Stomach smooth muscle (tissue), 2 donors: ENCODE measurements around the gene CLEC3A.
"Not testable (repeated sequence)": the region's sequence is repeated elsewhere in the genome, so short reads cannot be mapped to it uniquely, and the experiment has no call there.

Source experiments
- H3K27ac ChIP-seq: one replicate; pipeline ENCODE4 v1.7.0; 2013; ENCODE audit warnings: mild to moderate bottlenecking, low read length, inconsistent platforms
- H3K27me3 ChIP-seq, 2 donors: one replicate each; pipeline ENCODE4 v1.7.0; 2013; ENCODE audit warnings: low read length in 2 of 2; ENCODE audit not compliant: insufficient read depth in 2 of 2, control insufficient read depth in 1 of 2
- H3K36me3 ChIP-seq, 2 donors: one replicate each; pipeline ENCODE4 v1.7.0; 2013; ENCODE audit warnings: low read length in 2 of 2; ENCODE audit not compliant: control insufficient read depth in 2 of 2, insufficient read depth in 2 of 2
- H3K4me1 ChIP-seq: one replicate; pipeline ENCODE4 v1.7.0; 2013; ENCODE audit warnings: low read length; ENCODE audit not compliant: control insufficient read depth, insufficient read depth
- H3K4me3 ChIP-seq, 2 donors: one replicate each; pipeline ENCODE4 v1.7.0; 2013; ENCODE audit warnings: low read length in 2 of 2
- H3K9ac ChIP-seq, 2 donors: one replicate each; pipeline ENCODE4 v1.7.0; 2013; ENCODE audit warnings: low read length in 2 of 2, mild to moderate bottlenecking in 1 of 2
- H3K9me3 ChIP-seq, 2 donors: one replicate each; pipeline ENCODE4 v1.7.0; 2013; ENCODE audit warnings: low read length in 2 of 2; ENCODE audit not compliant: control insufficient read depth in 2 of 2
- donor health status: healthy.
- donor health status: Pancreatic carcinoma.

The CLEC3A gene

DNA sequence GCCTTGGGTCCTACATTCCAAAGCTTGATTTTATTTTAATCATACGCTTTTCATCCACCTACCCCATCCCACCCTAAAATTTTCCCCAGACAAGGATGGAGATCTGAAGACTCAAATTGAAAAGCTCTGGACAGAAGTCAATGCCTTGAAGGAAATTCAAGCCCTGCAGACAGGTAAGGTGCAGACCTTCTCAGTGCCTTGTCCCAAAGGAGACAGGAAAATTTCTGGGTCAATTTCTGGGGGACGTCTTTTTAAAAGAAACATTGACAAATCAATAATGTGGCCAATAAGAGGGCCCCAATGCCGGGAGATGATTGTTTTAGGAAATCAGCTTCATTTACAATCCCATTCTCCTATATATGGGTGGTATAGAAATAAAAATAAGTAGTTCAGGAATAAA, 5.7 kb downstream of the CLEC3A start:
- no peaks in the 10 kb centered on the region for H3K9me3 ChIP-seq
- no peak overlapping the region for H3K9ac ChIP-seq
- no peaks in the 10 kb centered on the region for H3K36me3 ChIP-seq
- H3K4me3 ChIP-seq, result no peak overlapping the region
- H3K27me3 ChIP-seq, result no peaks in the 10 kb centered on the region
- no peaks in the 10 kb centered on the region for H3K4me1 ChIP-seq
- H3K27ac ChIP-seq, result no peak overlapping the region

DNA sequence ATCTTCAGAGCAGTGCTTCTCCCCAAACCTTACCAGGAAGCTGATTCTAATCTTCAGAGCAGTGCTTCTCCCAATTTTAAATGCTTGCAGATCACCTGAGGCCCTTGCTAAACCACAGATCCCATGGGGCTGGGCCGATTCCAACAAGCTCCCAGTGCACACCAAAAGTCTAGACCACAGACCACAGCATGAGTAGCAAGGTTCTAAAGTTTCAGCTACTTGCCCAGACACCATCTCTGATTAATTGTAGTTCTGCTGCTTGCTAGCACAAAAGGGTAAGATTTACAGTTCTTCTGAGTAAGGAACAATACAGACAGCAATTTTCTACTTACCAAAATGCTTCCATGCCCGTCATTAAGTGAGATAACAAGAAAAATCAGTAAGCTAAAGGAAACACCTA, 12.2 kb downstream of the CLEC3A start:
- H3K27me3 ChIP-seq, result no peaks in the 10 kb centered on the region
- H3K9me3 ChIP-seq, result no peaks in the 10 kb centered on the region
- no peaks in the 10 kb centered on the region for H3K4me1 ChIP-seq
- no peak overlapping the region for H3K9ac ChIP-seq
- no peak overlapping the region for H3K4me3 ChIP-seq
- no peak overlapping the region for H3K27ac ChIP-seq
- H3K36me3 ChIP-seq, result no peaks in the 10 kb centered on the region

DNA sequence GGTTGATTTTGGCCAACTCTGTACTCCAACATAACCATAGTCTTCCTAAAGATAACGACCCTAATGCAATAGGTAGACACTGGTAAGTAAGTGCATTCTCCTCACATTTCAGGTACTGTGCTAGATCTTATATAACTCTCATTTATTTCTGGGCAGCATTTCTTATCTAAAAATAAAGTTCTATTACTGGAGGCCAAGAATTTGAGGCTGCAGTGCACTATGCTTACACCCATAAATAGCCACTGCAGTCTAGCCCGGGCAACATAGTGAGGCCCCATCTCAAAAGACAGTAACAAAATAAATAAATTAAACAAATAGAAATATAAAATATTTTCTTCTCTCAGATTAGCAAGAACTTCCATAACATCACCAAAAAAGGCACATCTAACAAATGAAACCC, 12.7 kb downstream of the CLEC3A start:
- Histone ChIP-seq H3K27ac (no peak overlapping the region), H3K27me3 (no peaks in the 10 kb centered on the region), H3K4me3 (no peak overlapping the region), H3K4me1 (no peaks in the 10 kb centered on the region), H3K9me3 (no peaks in the 10 kb centered on the region), H3K9ac (no peak overlapping the region), H3K36me3 (no peaks in the 10 kb centered on the region)

DNA sequence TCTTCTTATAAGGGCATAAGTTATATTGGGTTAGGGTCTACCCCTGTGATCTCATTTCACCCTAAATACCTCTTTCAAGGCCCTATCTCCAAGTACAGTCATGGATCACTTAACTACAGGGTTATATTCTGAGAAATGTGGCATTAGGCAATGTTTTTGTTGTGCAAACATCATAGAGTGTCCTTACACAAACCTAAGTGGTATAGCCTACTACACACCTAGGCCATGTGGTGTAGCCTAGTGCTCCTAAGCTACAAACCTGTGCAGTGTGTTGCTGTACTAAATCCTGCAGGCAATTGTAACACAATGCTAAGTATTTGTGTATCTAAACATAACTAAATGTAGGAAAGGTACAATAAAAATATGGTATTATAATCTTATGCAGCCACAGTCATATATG, 18.0 kb downstream of the CLEC3A start:
- H3K4me1 ChIP-seq, result no peaks in the 10 kb centered on the region
- no peak overlapping the region for H3K9ac ChIP-seq
- no peaks in the 10 kb centered on the region for H3K9me3 ChIP-seq
- peaks cover 0 to 3% of the 10 kb centered on the region in 2 donors for H3K27me3 ChIP-seq
- H3K36me3 ChIP-seq, result no peaks in the 10 kb centered on the region
- no peak overlapping the region for H3K27ac ChIP-seq
- no peak overlapping the region for H3K4me3 ChIP-seq

DNA sequence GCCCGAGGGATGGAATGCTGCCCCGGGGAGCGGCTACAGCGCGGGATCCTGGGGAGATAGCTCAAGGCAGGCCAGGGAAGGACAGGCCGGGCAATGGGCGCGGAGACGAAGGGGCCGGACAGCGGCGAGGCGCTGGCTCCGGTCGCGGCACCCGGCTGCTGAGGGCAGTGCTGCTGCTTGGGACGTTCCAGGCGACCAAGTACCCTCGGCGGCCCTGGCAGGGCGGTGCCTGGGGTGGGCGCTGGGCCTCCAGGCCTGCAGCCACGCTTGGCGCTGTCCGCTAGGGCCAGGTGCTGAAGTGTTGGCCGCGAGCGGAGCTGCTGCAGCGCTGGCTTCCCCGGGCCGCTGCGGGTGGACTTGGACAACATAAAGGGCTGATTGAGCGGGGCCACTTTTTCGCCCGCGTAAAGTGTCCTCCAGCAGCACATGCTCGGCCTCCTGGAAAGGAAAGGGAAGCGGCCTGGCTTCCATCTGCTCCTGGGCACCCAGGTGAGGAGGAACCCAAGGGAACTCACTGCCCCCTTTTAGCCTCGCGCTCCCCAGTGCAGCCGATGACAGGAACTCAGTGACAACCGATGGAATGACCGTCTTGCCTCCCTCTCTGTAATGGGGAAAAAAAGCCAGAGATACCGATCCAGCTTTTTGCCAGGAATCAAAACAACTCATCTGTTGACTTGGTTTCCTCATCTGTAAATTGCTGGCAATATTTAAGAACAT, 23.7 kb downstream of the CLEC3A start:
- H3K36me3 ChIP-seq, result no peaks in the 10 kb centered on the region
- H3K4me1 ChIP-seq, result peaks cover 3% of the 10 kb centered on the region
- no peaks in the 10 kb centered on the region for H3K9me3 ChIP-seq
- no peak overlapping the region for H3K27ac ChIP-seq
- H3K9ac ChIP-seq, result no peak overlapping the region
- peaks cover 0 to 5% of the 10 kb centered on the region in 2 donors for H3K27me3 ChIP-seq
- H3K4me3 ChIP-seq, result peak overlapping the region in 1 of 2 donors; percentile 8

DNA sequence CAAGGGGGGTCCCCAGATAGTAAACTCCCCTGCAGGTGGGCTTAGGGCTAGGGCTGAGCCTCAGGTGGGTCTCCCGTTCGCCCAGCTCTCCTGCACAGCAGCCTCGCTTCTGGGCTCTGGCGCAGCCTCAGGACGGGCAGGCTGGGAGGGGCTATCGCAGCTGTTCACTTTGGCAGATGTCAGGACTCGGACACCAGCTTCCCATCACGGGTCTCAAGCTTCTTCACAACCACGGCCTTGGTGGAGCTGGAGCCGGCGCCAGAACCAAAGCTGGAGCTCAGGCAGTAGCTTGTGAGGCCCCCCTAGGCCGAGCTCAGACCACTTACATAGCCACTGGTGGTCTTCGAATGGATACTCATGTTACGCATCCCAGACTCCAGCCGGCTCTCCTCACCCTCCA, 26.0 kb downstream of the CLEC3A start:
- Histone ChIP-seq H3K9ac (no peak overlapping the region), H3K27me3 (peaks cover 0 to 4% of the 10 kb centered on the region in 2 donors), H3K4me3 (no peak overlapping the region), H3K4me1 (peaks cover 3% of the 10 kb centered on the region), H3K27ac (no peak overlapping the region), H3K36me3 (no peaks in the 10 kb centered on the region), H3K9me3 (no peaks in the 10 kb centered on the region)

DNA sequence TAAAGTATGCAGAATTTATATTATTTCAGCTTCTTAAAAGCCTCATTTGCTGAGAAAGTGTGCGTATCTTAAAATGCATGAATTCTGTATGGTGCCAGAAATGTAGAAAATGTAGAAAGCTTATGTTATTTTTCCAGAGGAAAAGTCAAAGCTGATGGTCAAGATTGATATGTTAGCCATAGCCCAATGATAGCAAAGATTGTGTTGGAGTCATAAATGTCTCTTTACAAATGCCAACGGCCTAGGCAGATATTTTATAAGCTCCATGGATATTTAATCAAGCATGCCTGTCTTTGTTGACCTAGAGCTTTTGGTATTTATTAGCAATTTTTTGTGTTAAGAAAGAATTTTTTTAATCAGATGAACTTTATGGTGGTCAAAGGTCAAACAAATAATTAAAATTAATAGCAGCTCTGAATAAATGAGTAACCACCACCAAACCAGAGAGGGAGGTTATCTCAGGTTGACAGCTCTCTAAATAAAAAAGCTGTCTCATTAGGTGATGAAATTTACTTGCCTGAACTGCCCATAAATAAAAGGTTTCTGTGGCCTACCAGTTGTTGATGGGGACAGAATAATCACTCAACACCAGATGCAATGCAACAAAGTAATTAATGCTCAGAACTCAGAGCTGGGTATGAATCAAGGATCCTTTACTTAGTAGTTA, 28.5 kb downstream of the CLEC3A start:
- Histone ChIP-seq H3K9ac (no peak overlapping the region), H3K4me3 (no peak overlapping the region), H3K36me3 (no peaks in the 10 kb centered on the region), H3K27ac (no peak overlapping the region), H3K4me1 (peaks cover 1% of the 10 kb centered on the region), H3K9me3 (peaks cover 0 to 2% of the 10 kb centered on the region in 2 donors), H3K27me3 (peaks cover 0 to 2% of the 10 kb centered on the region in 2 donors)

DNA sequence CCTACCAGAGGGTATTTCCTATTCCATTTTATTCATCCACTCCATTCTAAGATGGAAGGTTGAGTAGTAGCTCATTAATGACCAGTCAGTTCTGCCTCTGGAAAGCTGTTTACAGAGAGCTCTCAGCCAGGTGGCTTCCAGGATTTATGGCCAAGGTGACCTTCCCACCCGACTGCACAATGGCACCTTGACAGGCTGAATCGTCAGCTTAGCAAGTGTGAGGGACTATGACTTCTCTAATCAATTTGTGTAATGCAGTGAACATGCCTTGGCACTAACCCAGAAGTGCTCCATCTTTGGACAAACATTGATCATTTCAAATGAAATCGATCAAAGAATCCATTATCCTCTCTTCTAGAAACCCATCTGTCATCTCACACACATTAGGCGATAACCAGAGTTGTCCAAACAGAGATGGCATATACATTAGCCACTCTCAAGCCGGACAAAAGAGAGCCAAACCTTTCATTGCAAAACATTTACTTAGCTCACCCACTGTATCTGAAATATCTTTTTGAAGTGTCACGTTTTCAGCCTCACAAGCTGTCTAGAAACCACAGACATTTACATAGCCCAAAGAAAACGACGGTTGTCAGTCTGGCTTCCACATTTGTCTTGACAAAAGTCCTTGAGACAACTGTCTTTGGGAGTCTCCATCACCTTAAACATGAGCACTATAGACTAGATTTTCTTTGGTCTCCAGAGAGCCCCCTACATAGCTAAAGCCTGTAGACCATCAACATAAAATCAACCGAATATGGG, 35.6 kb downstream of the CLEC3A start:
- no peak overlapping the region for H3K9ac ChIP-seq
- H3K4me1 ChIP-seq, result no peaks in the 10 kb centered on the region
- H3K27me3 ChIP-seq, result peaks cover 0 to 2% of the 10 kb centered on the region in 2 donors
- H3K4me3 ChIP-seq, result no peak overlapping the region
- no peaks in the 10 kb centered on the region for H3K36me3 ChIP-seq
- no peak overlapping the region for H3K27ac ChIP-seq
- H3K9me3 ChIP-seq, result peaks cover 0 to 2% of the 10 kb centered on the region in 2 donors

DNA sequence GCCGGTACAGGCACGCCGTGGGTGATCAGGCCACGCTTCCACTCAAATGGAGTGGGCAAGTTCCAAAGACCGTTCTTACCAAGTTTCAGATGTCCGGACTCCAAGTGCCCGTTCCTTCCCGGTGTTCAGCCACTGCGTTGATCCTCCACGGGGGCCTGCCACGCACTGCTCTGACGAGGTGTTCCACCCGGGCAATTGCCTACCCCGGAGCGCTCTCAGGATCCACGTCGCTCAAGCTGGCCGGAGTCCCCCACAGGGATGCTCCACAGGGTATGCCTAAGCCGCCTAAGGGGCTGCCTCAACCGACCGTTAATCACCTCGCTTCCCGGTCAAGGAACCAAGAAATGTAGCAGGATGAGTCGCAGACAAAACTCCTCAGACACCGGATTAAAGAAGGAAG, 37.5 kb downstream of the CLEC3A start:
- not testable (repeated sequence) for H3K4me3 ChIP-seq, H3K27ac ChIP-seq, H3K9ac ChIP-seq, H3K9me3 ChIP-seq, H3K4me1 ChIP-seq, H3K27me3 ChIP-seq, H3K36me3 ChIP-seq

DNA sequence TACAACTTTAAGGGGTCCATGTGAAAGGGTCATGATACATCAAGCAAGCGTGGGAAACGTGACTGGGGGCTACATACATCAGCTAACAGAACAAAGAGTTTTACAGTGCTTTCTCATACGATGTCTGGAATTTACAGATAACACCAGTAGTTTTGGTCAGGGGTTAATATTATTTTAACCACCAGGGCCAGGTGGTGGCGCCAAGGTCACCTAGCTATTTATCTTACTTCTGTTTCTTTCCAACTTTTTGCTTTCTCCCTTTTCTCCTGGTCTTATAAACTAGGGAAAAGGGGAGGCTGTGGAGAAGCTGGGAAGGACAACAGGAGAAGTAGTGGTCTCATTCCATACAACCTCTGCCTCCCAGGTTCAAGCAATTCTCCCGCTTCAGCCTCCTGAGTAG, 37.9 kb downstream of the CLEC3A start:
- no peaks in the 10 kb centered on the region for H3K9me3 ChIP-seq

More for the DNA sequence above, 37.9 kb downstream of the CLEC3A start:
- H3K9ac ChIP-seq, result no peak overlapping the region
- no peaks in the 10 kb centered on the region for H3K36me3 ChIP-seq
- no peak overlapping the region for H3K27ac ChIP-seq
- peaks cover 0 to 2% of the 10 kb centered on the region in 2 donors for H3K27me3 ChIP-seq
- H3K4me1 ChIP-seq, result no peaks in the 10 kb centered on the region
- H3K4me3 ChIP-seq, result no peak overlapping the region
